Activated gamma-delta T cell treated with anti-CD3 and anti-CD28 coated beads, Interleukin-2, amount 50 U/mL, for 16 hours (primary cell): ENCODE measurements around the gene MCFD2.
"Not testable (repeated sequence)": the region's sequence is repeated elsewhere in the genome, so short reads cannot be mapped to it uniquely, and the experiment has no call there.

Experiments
- DNase-seq: peaks from one replicate; pipeline ENCODE4 v3.0.0-alpha.2; 2020; ENCODE audit warnings: low read depth

Gene MCFD2

GRCh38 chr2:46902465-46902864, 13.1 kb downstream of the MCFD2 start:
- DNase-seq = no peak

- DNase-seq = no peak
These were observed 14.0 kb downstream of the MCFD2 start for GRCh38 chr2:46901611-46902010.

- DNase-seq = no peak
These were observed 15.2 kb downstream of the MCFD2 start for GRCh38 chr2:46900381-46900780.

- DNase-seq = no peak
These were observed 16.6 kb downstream of the MCFD2 start for GRCh38 chr2:46899053-46899452.

GRCh38 chr2:46898024-46898423, 17.6 kb downstream of the MCFD2 start:
- no peak for DNase-seq

- DNase-seq = no peak
These were observed 22.2 kb downstream of the MCFD2 start for GRCh38 chr2:46893269-46893939.

GRCh38 chr2:46891956-46892553, 23.6 kb downstream of the MCFD2 start:
- no peak for DNase-seq

GRCh38 chr2:46888421-46888952, 27.1 kb downstream of the MCFD2 start:
- no peak for DNase-seq

GRCh38 chr2:46887028-46887885, 28.3 kb downstream of the MCFD2 start:
- DNase-seq = no peak

GRCh38 chr2:46886268-46887027, 29.2 kb downstream of the MCFD2 start:
- DNase-seq = no peak

GRCh38 chr2:46885376-46885775, 30.2 kb downstream of the MCFD2 start:
- DNase-seq = no peak

GRCh38 chr2:46879511-46879910, 36.1 kb downstream of the MCFD2 start:
- no peak for DNase-seq

GRCh38 chr2:46878886-46879285, 36.7 kb downstream of the MCFD2 start:
- DNase-seq = no peak

- DNase-seq = no peak
These were observed 37.2 kb downstream of the MCFD2 start for GRCh38 chr2:46878240-46878877.

- no peak for DNase-seq
These were observed 37.9 kb downstream of the MCFD2 start for GRCh38 chr2:46877619-46878113.

GRCh38 chr2:46876741-46877384, 38.7 kb downstream of the MCFD2 start:
- DNase-seq = no peak

- DNase-seq = not testable (repeated sequence)
These were observed 39.5 kb downstream of the MCFD2 start for GRCh38 chr2:46875962-46876689.

GRCh38 chr2:46875226-46875899, 40.2 kb downstream of the MCFD2 start:
- no peak for DNase-seq

GRCh38 chr2:46874236-46874929, 41.2 kb downstream of the MCFD2 start:
- no peak for DNase-seq
